K562 (cell line): ENCODE measurements around the gene AAR2. TPM values are rescaled to one million over a fixed set of nuclear protein-coding genes. Genes with fewer than 3 reads are reported as not detected.

Source experiments
- ATAC-seq: fragments of 200-7000 bp; cut with Tn5 transposase; 3 replicates; pipeline ENCODE4 v1.9.1; 2020; ENCODE audit warnings: moderate library complexity
- BruUV-seq: library from RNA; stranded (reverse); fragments of 400-500 nt; replicated peaks from 2 replicates; lab custom pipeline; 2021; lab: Mats Ljungman, UMichigan
- CTCF ChIA-PET: fragments of 300-600 bp; formaldehyde crosslinking; extraction: SDS; loops from one replicate; lab custom pipeline; 2021; ENCODE audit warnings: low intra/inter-chr PET ratio; lab: Yijun Ruan, JAX
- POLR2A ChIA-PET: fragments of 300-600, 350-650 bp; sonication (Branson Sonifier 250); formaldehyde crosslinking; extraction: SDS; loops from one replicate; lab custom pipeline; 2021; ENCODE audit warnings: antibody characterized with exemption, inconsistent platforms; lab: Yijun Ruan, JAX
- DNase-seq, 4 experiments: peaks; one replicate each; pipeline versions ENCODE4 v3.0.0 to v3.0.0-alpha.2; 2011 to 2018; ENCODE audit warnings: low spot score in 3 of 4, mixed read lengths in 3 of 4; ENCODE audit errors: extremely low read depth in 1 of 4
- FAIRE-seq: peaks from 2 replicates; lab custom pipeline; 2011; peaks lifted over from hg19 to GRCh38; lab: Jason Lieb, UNC
- H2AFZ ChIP-seq: 2 replicates; pipeline ENCODE4 v1.6.0; 2011; ENCODE audit warnings: low read depth, low read length, control low read depth, inconsistent platforms
- H3K27ac ChIP-seq: fragments of 200-600 bp; 3 replicates; pipeline ENCODE4 v1.8.0; 2011; ENCODE audit warnings: low read depth, mild to moderate bottlenecking, control low read depth, inconsistent platforms, low read length, moderate library complexity, mixed read lengths; ENCODE audit errors: extremely low read depth
- H3K27me3 ChIP-seq, 2 experiments: fragments of 300-600 bp in 1 of 2; 2 replicates in 1 of 2; 3 replicates in 1 of 2; pipeline versions ENCODE4 v1.6.0 to v1.8.0; 2011; ENCODE audit warnings: inconsistent platforms in 2 of 2, low read length in 2 of 2, mild to moderate bottlenecking in 1 of 2, mixed read lengths in 1 of 2, moderate library complexity in 1 of 2; ENCODE audit not compliant: control insufficient read depth in 2 of 2, insufficient read depth in 2 of 2
- H3K36me3 ChIP-seq: fragments of 300-600 bp; 3 replicates; pipeline ENCODE4 v1.8.0; 2011; ENCODE audit warnings: mild to moderate bottlenecking, low read length, inconsistent platforms; ENCODE audit not compliant: control insufficient read depth, insufficient read depth
- H3K4me1 ChIP-seq, 2 experiments: fragments of 200-600 bp in 1 of 2; replicated peaks in 1 of 2; 2 replicates in 1 of 2; 3 replicates in 1 of 2; pipeline versions ENCODE4 v1.5.1 to v1.8.0; 2011; ENCODE audit warnings: inconsistent platforms in 2 of 2, low read length in 2 of 2, mild to moderate bottlenecking in 1 of 2, mixed read lengths in 1 of 2, moderate library complexity in 1 of 2; ENCODE audit not compliant: control insufficient read depth in 2 of 2, insufficient read depth in 2 of 2
- H3K4me2 ChIP-seq: 2 replicates; pipeline ENCODE4 v1.6.1; 2011; ENCODE audit warnings: low read length, control low read depth, inconsistent platforms, mixed read lengths; ENCODE audit not compliant: insufficient read depth
- H3K4me3 ChIP-seq: fragments of 200-600 bp; sonication (generic), shearing (Covaris generic); 2 replicates; pipeline ENCODE4 v1.5.1; 2016; ENCODE audit warnings: control low read depth, inconsistent platforms
- H3K79me2 ChIP-seq: fragments of 200-600 bp; 3 replicates; pipeline ENCODE4 v1.8.0; 2011; ENCODE audit warnings: low read length, inconsistent platforms; ENCODE audit not compliant: control insufficient read depth, insufficient read depth
- H3K9ac ChIP-seq, 2 experiments: 2 replicates each; pipeline versions ENCODE4 v1.6.0 to v1.6.1; 2011; ENCODE audit warnings: low read depth in 2 of 2, low read length in 2 of 2, control low read depth in 1 of 2, inconsistent platforms in 1 of 2, mild to moderate bottlenecking in 1 of 2, mixed read lengths in 1 of 2; ENCODE audit not compliant: insufficient read depth in 1 of 2
- H3K9me1 ChIP-seq: one replicate; pipeline ENCODE4 v1.6.0; 2011; ENCODE audit warnings: inconsistent platforms, mild to moderate bottlenecking, low read length, moderate library complexity; ENCODE audit not compliant: control insufficient read depth, insufficient read depth
- H3K9me3 ChIP-seq: replicated peaks from 2 replicates; pipeline ENCODE4 v1.5.1; 2011; ENCODE audit warnings: low read depth, low read length, inconsistent platforms; ENCODE audit not compliant: control insufficient read depth, insufficient read depth
- H4K20me1 ChIP-seq: replicated peaks from 2 replicates; pipeline ENCODE4 v1.6.1; 2011; ENCODE audit warnings: low read length, inconsistent platforms, mixed read lengths; ENCODE audit not compliant: control insufficient read depth, insufficient read depth
- CC2D1A ChIP-seq: fragments of 450-650 bp; IDR thresholded peaks from 2 replicates; pipeline ENCODE4 v1.6.1; 2017; ENCODE audit warnings: mild to moderate bottlenecking
- ELF1 ChIP-seq: fragments of 200-800 bp; sonication (Bioruptor generic); IDR thresholded peaks from 2 replicates; pipeline ENCODE4 v1.6.1; 2016; ENCODE audit warnings: missing genetic modification characterization, missing compliant biosample characterization
- HLTF ChIP-seq: fragments of 450-650 bp; IDR thresholded peaks from 2 replicates; pipeline ENCODE4 v1.6.1; 2016
- HMG20A ChIP-seq: fragments of 450-650 bp; formaldehyde crosslinking; conservative IDR thresholded peaks from 2 replicates; pipeline ENCODE4 v1.4.0; 2020; ENCODE audit warnings: mild to moderate bottlenecking, mixed read lengths
- HNRNPL ChIP-seq: fragments of 200-400 bp; formaldehyde crosslinking; IDR thresholded peaks from 2 replicates; pipeline ENCODE4 v1.6.1; 2017; ENCODE audit warnings: low read depth, mild to moderate bottlenecking, low read length
- HNRNPUL1 ChIP-seq: fragments of 200-400 bp; formaldehyde crosslinking; IDR thresholded peaks from 2 replicates; pipeline ENCODE4 v1.6.1; 2017; ENCODE audit warnings: low read length
- JUN ChIP-seq, 2 experiments: sonication (generic) in 1 of 2; formaldehyde crosslinking in 1 of 2; IDR thresholded peaks; 2 replicates each; pipeline versions ENCODE4 v1.6.1 to v1.8.0; 2012 to 2022; ENCODE audit warnings: borderline replicate concordance in 2 of 2, mild to moderate bottlenecking in 2 of 2, improper control_type of control experiment in 1 of 2, low read depth in 1 of 2, low read length in 1 of 2, missing genetic modification reagents in 1 of 2
- KLF1 ChIP-seq: fragments of 450-650 bp; IDR thresholded peaks from 2 replicates; pipeline ENCODE4 v1.6.1; 2016; ENCODE audit warnings: missing genetic modification characterization, missing compliant biosample characterization
- NFYB ChIP-seq: IDR thresholded peaks from 2 replicates; pipeline ENCODE4 v1.6.1; 2011; ENCODE audit warnings: mild to moderate bottlenecking, moderate library complexity; ENCODE audit not compliant: insufficient read length; ENCODE audit errors: extremely low read depth
- RFX7 ChIP-seq: fragments of 250-450 bp; sonication (Bioruptor Pico); IDR thresholded peaks from 2 replicates; pipeline ENCODE4 v1.5.1; 2021; ENCODE audit warnings: mild to moderate bottlenecking
- STAG1 ChIP-seq: sonication (generic); formaldehyde crosslinking; IDR thresholded peaks from 2 replicates; pipeline ENCODE4 v1.5.0; 2020; ENCODE audit warnings: missing genetic modification reagents, borderline replicate concordance
- THRAP3 ChIP-seq: fragments of 450-650 bp; IDR thresholded peaks from 2 replicates; pipeline ENCODE4 v1.6.1; 2016; ENCODE audit warnings: mild to moderate bottlenecking, inconsistent platforms, borderline replicate concordance
- U2AF1 ChIP-seq: fragments of 200-400 bp; formaldehyde crosslinking; optimal IDR thresholded peaks from 2 replicates; pipeline ENCODE3; 2017; ENCODE audit warnings: mild to moderate bottlenecking, low read depth, low read length, moderate library complexity
- ZNF175 ChIP-seq: fragments of 200-800 bp; sonication (Bioruptor generic); IDR thresholded peaks from 2 replicates; pipeline ENCODE4 v1.6.1; 2016; ENCODE audit warnings: low read depth, mild to moderate bottlenecking, missing genetic modification characterization, missing compliant biosample characterization
- ZNF316 ChIP-seq: fragments of 450-650 bp; IDR thresholded peaks from 2 replicates; pipeline ENCODE4 v1.6.1; 2016
- WGBS: fragments of 100-300 bp; shearing (Covaris generic); methylation state at CpG from one replicate; pipeline ENCODE4 v1.1.6; 2016; ENCODE audit warnings: low coverage, mixed read lengths; ENCODE audit not compliant: insufficient coverage; ENCODE audit errors: missing lambda C conversion rate; 5-methylcytosine and 5-hydroxymethylcytosine counted together
- in situ Hi-C: fragments of 300-500 bp; cut with MboI; formaldehyde crosslinking; loops from 4 replicates; pipeline ENCODE4 v1.15.0; 2018; ENCODE audit warnings: inconsistent platforms, mixed read lengths
- intact Hi-C: fragments of 100-400 bp; cut with micrococcal nuclease; formaldehyde crosslinking; loops from 2 replicates; pipeline ENCODE4 v1.14.2; 2022
- polyA plus RNA-seq, 8 experiments: library from polyadenylated mRNA; depleted of rRNA in 4 of 8; stranded (reverse) in 5 of 8; unstranded in 3 of 8; fragments of >200 nt; fragmentation: Nextera tagmentation in 2 of 8; fragmentation: Illumina TruSeq in 1 of 8; extraction: Ambion mirVana in 2 of 8; extraction: Trizol in 1 of 8; gene quantifications; 2 replicates each; pipeline versions ENCODE4 v1.2.1 to v1.2.3, GENCODE V29; 2011 to 2014; ENCODE audit warnings: inconsistent platforms in 1 of 8, missing spikeins in 1 of 8
- total RNA-seq, 7 experiments: library from RNA; depleted of rRNA in 6 of 7; stranded (reverse); fragments of >200 nt in 6 of 7; fragmentation: Illumina TruSeq in 2 of 7; extraction: Trizol in 2 of 7; gene quantifications; 2 replicates each; pipeline versions ENCODE4 v1.2.1 to v1.2.3, GENCODE V29; 2011 to 2021; ENCODE audit warnings: low replicate concordance in 1 of 7

The AAR2 gene
- total and polyA plus RNA-seq, 9 of the 15 experiments (the other 6 are each of a cell fraction or from before 2014, with no cell fraction given), result 6.5 to 36.2 (median 24.7) TPM

- TF ChIP-seq KLF1 (no peak), ELF1 (tag) (no peak), ZNF175 (no peak), JUN (IDR thresholded peaks at IDR 0.05; ENCODE audit: borderline replicate concordance, low read depth, low read length) (no peak), JUN (CRISPR knock-in tag; IDR thresholded peaks at IDR 0.05; ENCODE audit: borderline replicate concordance) (no peak), HNRNPUL1 (no peak), RFX7 (CRISPR knock-in tag) (no peak), ZNF316 (no peak), HMG20A (no peak)
These were observed 16.5 kb upstream of the AAR2 start (continued) for GRCh38 chr20:36219671-36220220.

GRCh38 chr20:36225666-36226065 is 10.6 kb upstream of the AAR2 start:
- TF ChIP-seq HNRNPL (no peak), STAG1 (CRISPR knock-in tag) (no peak), U2AF1 (no peak), HLTF (no peak), NFYB (no peak), CC2D1A (no peak), THRAP3 (no peak)
- BruUV-seq, result no TSS peak
- Histone ChIP-seq H3K36me3 (no peaks in the 10 kb centered on the region), H3K27me3 (peaks cover 4 to 40% of the 10 kb centered on the region in 2 experiments; a peak in 4 of 5 replicates), H3K4me3 (no peak overlapping the region), H3K79me2 (no peaks in the 10 kb centered on the region), H3K4me2 (no peak overlapping the region), H3K27ac (no peak overlapping the region), H3K9ac (no peak overlapping the region), H3K9me1 (no peaks in the 10 kb centered on the region), H3K9me3 (no peaks in the 10 kb centered on the region), H4K20me1 (no peaks in the 10 kb centered on the region), H2AFZ (no peak overlapping the region), H3K4me1 (no peaks in the 10 kb centered on the region)
- no peak for DNase-seq
- intact Hi-C loops, result no loop called here
- ATAC-seq, result no peak
- in situ Hi-C loops, result no loop called here
- ChIA-PET POLR2A (interaction anchor here (1.0 to 1.4 kb wide), 3 partner anchors 9 to 13 kb away, joined by 3 to 4 read pairs (median 4); no protein-coding TSS in a partner anchor), CTCF (no interaction called here)
- 3% methylated on average over 4 of the region's 7 CpGs for WGBS
- FAIRE-seq, result no peak
